ENCODE data around the gene TMEM134.
"Not testable (repeated sequence)": the region's sequence is repeated elsewhere in the genome, so short reads cannot be mapped to it uniquely, and the experiment has no call there.

- TF ChIP-seq CTCF, POLR2AphosphoS5, POLR2A (IDR thresholded peaks at IDR 0.05): not testable (repeated sequence)
Observed at GRCh38 chr11:67465530-67465929, 3.5 kb downstream of the TMEM134 start.
